HG03558 (cell line): ENCODE data around the gene BNC1.

ENCODE experiments used
- ATAC-seq: cut with Tn5 transposase; IDR thresholded peaks from one replicate; pipeline ENCODE4 v1.9.1; 2021; ENCODE audit warnings: moderate number of reproducible peaks; ENCODE audit not compliant: unreplicated experiment; ENCODE audit errors: extremely low read depth

BNC1 gene, protein sequence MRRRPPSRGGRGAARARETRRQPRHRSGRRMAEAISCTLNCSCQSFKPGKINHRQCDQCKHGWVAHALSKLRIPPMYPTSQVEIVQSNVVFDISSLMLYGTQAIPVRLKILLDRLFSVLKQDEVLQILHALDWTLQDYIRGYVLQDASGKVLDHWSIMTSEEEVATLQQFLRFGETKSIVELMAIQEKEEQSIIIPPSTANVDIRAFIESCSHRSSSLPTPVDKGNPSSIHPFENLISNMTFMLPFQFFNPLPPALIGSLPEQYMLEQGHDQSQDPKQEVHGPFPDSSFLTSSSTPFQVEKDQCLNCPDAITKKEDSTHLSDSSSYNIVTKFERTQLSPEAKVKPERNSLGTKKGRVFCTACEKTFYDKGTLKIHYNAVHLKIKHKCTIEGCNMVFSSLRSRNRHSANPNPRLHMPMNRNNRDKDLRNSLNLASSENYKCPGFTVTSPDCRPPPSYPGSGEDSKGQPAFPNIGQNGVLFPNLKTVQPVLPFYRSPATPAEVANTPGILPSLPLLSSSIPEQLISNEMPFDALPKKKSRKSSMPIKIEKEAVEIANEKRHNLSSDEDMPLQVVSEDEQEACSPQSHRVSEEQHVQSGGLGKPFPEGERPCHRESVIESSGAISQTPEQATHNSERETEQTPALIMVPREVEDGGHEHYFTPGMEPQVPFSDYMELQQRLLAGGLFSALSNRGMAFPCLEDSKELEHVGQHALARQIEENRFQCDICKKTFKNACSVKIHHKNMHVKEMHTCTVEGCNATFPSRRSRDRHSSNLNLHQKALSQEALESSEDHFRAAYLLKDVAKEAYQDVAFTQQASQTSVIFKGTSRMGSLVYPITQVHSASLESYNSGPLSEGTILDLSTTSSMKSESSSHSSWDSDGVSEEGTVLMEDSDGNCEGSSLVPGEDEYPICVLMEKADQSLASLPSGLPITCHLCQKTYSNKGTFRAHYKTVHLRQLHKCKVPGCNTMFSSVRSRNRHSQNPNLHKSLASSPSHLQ

DNA sequence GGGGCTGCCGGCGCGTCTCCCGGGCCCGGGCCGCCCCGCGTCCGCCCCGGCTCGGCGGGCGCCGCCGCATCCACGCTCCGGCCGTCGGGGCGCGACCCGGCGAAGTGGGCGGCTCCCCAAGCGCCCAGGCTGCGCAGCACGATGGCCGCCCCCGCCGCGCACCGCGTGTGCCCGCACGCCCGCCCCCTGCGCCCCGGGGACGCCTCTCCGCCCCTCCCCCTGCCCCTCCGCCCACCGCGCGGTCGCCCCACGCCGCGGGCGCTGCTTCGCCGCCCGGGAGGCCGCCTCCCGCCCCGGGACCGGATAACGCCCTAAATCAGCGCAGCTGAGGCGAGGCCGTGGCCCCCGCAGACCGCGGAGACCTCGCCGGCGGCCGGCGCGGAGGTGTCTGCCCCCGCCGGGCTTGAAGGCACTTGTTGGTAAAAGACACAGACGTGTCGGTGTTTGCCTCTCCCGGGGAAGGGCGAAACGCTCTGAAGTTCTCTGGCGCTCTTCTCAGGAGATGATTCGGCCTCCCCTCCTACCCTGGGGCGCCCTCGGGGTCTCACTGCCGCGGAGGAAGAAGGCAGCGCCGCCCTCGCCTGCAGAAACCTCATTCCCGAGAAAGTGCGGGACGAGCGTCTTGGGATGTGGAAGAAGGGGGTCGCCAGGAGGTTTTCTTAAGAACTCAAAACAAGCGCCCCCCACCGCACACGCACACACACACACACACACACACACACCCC, at the start of gene BNC1:
Gene BNC1, minus strand, starts transcription at position 106 of the 725 bp plus-strand sequence. Its CDS starts 36 bp downstream, at position 70.
- no peak for ATAC-seq

DNA sequence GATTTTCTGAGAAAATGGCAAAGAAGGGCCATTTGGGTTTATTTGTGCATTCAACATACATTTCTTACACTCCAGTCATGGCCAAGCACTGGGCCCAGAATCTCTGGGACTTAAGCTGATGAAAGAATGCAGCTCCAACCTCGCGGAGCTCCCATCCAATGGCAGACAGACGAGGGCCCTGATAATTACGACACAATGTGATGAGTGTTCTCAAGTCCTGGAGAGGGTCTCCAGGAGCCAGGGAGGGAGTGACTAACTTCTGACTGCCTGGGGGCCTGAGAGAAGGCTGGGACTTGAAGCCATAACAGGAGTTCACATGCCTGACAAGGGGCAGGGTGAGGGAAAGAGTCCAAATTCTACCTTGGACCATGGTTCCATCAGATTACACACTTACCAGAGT, 42.6 kb upstream of the BNC1 start:
- ATAC-seq: no peak

DNA sequence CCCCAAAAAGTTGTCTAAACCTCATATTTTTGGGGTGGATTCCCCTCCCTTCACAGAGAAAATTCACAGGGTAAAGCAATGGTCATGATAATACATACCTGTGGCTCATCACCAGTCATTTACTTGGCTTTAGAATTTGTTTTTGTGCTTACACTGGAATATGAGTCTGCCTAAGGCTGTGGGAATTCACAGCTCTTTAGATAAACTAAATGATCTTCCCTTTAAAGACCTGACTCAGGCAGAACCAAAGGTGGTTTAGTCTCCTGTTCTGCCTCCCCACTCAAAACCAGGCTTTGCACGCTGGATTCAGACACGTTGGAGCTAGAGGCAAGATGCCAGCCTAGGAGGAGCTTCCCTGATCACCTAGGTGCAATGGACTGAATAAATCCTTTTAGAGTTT, 40.3 kb upstream of the BNC1 start:
- no peak for ATAC-seq

DNA sequence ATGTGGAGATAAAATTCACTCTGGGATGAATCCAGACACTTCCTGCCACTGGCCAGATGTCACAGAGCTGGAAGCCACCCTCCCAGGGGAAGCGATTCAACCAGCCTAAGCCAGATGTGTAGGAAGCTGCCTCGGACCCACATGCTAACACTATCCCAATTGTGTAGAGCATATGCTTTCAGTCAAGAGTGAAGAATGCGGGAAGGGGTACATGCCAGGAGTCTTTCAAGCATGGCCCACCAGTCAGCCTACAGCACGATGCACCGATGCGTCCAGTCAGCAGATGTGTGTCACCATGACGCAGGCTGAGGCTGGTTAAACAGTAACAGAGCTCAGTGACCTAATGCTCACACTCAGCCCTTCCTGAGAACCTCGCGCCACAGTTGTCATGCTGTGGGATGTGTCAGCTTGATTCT, 38.8 kb upstream of the BNC1 start:
- ATAC-seq: no peak

DNA sequence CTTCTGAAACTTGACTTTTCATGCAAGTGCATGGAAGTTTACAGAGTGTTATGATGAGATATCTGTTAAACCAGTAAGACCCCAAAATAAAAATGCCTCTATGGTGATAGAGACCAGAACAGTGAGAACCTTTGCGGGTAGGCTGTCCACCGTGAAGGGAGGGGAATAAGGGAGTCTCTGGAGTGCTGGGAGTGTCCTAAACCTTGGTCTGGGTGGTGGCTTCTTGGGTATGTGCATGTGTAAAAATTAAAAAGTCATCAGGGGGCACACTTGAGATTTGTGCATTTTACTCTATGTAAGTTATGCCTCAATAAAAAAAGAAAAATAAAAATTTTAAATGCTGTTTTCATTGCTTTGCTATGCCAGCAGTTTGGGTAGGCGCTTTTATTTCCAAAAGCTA, 38.2 kb upstream of the BNC1 start:
- ATAC-seq: no peak

DNA sequence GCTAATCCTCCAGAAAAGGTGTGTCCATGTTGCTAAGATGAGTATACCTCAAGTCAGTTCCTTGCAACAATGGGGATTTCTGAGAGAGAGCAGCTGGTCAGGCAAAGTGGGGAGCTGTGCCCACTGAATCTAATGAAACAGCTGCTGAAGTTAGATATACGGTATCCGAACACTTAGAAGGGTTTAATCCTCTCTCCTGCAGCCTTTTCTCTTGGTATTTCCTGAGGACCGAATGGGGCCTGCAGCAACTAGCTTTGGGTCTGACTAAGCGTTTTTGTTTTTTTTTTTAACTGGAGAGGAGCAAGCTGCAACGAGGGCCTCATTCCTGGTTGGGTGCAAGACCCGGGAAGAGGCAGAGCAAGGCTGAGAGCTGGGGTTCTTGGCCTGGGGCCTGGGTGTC, 37.6 kb upstream of the BNC1 start:
- ATAC-seq: no peak

DNA sequence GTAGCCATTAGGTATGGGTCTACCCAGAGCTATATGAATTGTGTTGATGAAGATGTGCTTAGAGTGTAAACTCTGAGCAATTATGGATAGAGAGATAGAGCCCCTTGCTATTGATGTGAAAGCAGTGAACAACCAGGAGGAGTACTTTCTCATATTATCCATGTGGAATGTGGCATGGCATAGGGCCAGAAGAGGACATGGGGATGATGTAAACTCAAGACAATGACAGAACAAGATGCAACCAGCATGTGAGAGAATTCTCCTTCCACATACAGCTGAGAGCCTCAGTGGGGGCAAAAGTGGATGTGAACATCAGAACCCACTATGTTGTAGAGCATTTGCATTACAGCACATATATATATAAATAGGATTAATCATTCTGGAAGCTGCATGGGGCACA, 36.4 kb upstream of the BNC1 start:
- ATAC-seq: no peak

DNA sequence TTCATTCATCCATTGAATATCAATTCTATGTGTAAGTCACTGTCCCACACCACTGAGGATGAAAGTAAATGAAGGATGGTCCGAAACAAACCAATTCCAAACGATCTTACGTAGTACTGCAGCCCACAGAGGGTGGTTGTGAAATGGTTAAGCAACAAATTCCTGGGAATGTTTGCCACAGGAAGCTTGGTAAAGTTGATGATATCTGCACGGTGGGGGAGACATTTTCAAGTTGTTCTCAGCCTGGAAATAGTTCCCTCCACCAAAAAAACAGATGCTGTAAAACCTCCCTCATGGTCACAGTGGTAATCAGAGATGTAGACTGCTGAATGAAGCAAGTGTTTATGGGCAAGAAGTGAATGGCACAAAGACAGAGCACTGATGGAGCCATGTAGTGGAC, 35.9 kb upstream of the BNC1 start:
- no peak for ATAC-seq

DNA sequence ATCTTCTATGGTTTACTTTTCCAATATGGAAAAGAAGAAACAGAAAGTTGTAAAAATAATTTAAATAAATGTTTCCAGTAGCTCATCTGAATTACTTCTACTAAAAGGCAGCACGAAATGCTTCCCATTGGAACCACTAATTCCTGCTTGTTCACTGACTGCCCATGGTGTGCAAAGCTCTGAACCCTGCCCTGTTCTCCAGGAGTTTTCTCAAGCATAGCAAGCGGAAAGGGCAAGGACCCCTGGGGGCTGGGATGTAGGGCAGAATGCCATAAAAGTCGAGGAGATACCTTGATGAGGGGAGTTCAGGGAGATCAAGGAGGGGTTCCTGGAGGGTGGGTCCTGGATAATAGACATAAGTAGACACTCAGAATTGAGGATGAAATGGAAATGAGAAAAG, 35.3 kb upstream of the BNC1 start:
- no peak for ATAC-seq

DNA sequence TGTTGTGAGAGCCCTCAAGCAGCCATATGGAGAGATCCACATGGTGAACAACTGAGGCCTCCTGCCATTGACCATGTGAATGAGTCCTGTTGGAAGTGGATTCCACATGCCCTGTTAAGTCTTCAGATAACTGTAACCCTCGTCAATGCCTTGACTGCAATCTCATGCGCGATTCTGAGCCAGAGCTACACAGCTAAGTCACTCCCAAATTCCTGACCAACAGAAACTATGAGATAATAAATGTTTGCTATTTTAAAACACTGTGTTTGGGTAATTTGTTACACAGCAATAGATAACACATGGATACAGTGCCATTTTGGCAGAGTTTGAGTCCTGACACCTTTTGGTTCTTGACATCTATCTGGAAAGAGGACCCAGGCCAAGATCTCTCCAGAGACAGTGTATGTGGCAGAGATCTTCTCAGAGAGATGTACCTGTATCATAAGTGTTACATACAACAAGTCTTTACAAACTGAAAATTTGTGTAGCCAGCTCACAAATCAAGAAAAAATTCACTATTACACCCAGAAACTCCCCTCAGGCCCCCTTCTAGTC, 34.5 kb upstream of the BNC1 start:
- no peak for ATAC-seq

DNA sequence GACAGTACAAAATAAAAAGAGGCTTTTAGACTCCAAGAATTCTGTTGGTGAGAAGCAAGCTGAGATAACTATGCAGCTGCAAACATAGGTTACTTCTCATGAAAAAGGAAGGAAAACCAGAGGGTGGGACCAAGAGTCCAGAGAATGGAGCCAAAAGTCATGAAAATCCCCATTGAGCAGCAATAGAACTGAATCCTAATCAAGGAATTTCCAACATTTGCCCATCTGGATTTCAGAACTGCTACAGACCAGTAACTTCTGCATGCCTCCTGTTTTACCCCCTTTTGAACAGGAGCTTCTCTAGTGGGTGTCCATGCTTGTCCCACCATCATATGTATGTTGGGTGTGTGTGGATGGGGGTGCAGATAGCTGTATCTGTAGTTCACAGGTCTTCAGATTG, 33.6 kb upstream of the BNC1 start:
- no peak for ATAC-seq

DNA sequence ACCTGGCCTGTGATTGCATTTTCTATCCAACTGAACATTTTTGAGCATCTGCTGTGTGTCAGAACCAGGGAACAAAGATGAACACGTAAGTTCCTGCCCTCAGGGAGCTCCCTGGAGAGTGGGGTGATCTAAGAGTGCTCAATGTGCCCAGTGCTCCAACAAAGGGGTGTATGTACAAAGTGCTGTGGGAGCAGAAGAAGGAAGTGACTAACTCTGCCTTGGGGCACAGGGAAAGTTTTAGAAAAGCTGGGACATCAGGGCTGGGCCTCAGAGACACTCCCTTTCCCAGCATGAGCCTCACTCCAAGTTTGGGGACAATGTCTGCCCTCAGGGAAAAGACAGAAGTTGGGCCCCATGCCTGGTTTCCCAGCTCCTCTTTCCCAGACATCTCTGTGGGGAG, 27.6 kb upstream of the BNC1 start:
- no peak for ATAC-seq

DNA sequence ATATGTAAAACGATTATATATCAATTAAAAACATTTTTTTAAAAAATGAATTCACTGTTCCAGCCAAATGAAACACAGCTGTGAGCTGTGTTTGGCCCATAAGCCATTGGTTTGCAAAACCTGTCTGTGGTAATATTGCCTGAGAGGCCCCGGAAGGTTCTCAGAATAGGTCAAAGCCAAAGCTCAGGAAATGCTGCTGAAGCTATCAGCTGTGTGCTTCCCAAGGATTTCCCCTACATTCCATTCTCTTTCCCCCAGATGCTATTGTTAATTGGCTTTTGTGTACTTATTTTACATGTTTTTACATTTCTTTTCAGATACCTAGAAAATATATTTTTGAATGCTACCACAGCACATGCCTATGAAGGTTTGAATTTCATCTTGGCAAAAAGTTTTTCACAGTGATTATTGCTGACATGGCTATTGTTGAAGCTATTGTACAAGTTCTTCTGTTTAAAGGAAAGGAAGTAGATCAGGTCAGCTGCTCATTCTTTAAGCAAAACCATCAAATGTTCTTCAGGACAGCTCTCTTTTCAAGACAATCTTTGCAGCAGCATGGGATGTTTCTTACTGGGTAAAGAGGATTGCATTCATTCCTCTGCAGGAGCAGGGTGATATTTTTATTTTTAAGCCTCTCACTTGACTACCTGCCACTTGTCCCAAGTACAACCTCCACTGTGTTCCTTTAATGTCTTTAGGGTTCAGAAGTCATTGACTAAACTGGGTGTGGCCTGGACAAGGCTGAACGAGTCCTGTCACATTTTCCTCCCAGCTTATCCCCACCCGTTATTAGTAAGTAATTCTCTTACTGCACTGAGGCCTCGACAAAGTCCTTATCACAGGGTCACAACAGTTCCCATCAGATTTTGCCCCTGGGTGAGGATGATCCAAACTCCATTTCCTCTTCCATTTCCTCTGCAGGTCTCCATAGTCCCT, 26.3 kb upstream of the BNC1 start:
- ATAC-seq: no peak

DNA sequence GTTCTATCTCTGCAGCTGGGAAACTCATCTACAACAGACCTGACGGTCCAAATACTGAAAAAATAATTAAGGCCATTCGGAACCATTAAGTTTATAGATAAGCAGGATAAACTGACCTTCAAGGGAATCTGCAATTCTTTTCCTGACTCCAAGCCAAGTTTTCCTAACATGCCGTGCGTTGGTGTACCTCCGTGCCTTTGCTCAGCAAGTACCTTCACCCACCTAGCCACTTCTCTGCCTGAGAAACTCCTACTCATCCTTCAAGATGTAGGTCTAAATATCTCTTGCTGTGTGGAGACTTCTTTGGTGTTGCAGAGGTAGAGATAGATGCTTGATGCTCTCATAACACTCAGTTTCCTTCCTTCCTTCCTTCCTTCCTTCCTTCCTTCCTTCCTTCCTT, 24.2 kb upstream of the BNC1 start:
- ATAC-seq: no peak

DNA sequence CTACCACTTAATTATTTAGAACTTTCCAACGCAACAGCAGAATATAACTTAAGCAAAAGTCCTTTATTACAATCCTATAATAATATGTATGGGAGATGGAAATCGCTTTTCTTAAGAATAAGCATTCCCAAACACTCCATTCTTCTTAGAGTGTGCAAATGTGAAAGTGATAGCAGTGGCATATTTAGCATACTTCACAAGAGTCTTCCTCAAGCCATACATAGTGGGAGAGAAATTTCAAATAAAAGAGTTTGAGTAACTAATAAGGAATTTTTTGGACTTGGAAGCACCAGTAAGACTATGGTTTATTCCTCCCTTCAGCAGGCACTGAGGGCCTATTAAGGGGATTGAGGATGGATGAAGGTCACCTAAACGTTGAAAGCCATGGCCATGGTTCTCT, 22.1 kb upstream of the BNC1 start:
- no peak for ATAC-seq

DNA sequence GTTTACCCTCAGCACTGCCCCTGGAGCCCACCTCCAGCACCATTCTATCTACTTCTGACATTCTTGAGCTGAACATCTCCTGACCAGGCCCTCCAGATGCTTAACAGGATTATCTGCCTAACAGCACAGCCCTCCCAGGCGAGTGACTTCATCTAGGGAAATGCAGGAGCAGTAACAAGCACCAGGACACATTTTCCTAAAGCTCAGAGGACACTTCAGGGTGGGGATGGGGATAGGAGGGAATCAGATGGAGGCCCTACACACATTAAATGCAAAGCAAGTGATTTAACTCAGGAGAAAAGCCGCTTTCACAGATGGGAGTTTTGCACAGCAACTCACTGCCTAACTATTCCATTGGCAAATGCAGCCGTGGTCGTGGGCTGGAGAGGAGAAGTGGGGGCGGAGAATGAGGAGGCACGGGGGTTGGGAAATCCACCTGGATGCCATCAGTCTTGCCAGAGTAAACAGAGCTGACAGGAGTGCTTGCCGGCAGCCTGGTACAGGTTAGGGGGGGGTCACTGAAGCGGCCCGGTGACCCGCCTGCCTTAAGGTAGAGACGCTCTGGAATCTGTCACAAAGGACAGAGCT, 21.3 kb upstream of the BNC1 start:
- ATAC-seq: no peak

DNA sequence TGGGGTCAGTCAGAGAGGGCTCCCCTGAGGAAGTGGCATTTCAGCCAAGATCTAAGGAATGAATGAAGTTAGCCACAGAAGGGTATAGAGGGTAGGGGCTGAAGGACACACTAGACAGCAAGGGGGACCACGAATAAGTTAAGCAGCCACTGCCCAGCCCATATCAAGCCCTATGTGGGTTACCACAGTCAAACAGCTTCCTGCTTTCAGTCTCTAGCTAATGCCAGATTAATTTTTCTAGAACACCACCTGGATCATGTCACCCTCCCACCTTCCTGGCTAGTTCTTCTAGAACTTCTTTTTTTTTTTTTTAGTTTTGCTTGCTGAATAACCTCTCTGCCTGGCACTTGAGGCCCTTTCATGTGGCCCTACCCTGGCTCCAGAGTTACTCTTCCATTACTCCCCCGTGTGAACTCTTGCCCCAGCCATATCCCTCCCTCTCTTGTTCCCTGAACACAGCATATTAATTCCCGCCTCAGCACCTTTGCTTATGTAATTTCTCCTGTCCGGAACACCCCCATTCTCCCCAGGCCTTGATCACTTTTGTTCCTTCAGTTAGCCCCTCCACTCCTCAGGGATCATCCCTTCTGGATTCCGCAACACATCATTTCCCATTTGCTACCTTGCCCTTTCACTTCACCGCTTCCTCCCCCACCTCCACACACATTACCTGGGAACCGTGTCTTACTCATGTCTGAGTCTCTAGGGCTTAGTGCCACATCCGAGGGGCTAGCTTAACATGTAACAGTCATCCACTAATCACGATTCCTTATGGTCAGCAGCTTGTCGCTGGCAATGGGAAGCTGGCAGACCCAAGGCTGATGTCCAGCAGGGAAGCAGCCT, 20.6 kb upstream of the BNC1 start:
- ATAC-seq: no peak

DNA sequence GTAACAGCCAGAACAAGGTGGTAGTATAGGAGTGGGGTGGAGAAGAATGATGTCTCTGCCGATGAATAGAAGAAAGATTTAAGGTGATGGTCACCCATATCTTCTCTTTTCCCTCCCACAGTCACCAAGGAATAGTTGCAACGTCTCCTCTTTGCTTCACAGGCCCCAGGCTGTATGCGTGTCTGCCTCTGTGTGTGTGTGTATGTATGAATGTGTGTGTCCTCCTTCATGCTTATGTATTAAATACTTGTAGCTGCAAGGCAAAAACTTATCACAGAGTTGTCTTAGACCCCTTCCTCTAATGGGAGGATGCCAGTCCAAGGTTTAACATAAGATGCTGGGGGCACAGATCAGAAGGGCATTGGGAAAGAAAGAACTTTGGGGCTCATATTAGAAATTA, 19.1 kb upstream of the BNC1 start:
- no peak for ATAC-seq
